GM12878 (cell line): ENCODE data around the gene RAN. TPM values are rescaled to one million over a fixed set of nuclear protein-coding genes. Genes with fewer than 3 reads are reported as not detected.

Experiments used
- BHLHE40 ChIP-seq, 2 experiments: fragments of 450-650 bp in 1 of 2; IDR thresholded peaks; 2 replicates each; pipeline ENCODE4 v1.6.1; 2011 to 2017; ENCODE audit warnings: low read depth in 2 of 2, borderline replicate concordance in 1 of 2, improper control_type of control experiment in 1 of 2, low read length in 1 of 2, mild to moderate bottlenecking in 1 of 2
- CBFB ChIP-seq: IDR thresholded peaks from 2 replicates; pipeline ENCODE4 v1.6.1; 2016; ENCODE audit warnings: antibody characterized with exemption, low read depth
- CBX3 ChIP-seq: fragments of 200-600 bp; sonication (generic); IDR thresholded peaks from 2 replicates; pipeline ENCODE4 v1.6.1; 2016; ENCODE audit warnings: low read depth, borderline replicate concordance
- CHD4 ChIP-seq: fragments of 200-600 bp; sonication (generic); IDR thresholded peaks from 2 replicates; pipeline ENCODE4 v1.6.1; 2016; ENCODE audit warnings: mild to moderate bottlenecking
- CREM ChIP-seq: IDR thresholded peaks from 2 replicates; pipeline ENCODE4 v1.6.1; 2014; ENCODE audit warnings: antibody characterized with exemption, low read depth
- EGR1 ChIP-seq, 2 experiments: IDR thresholded peaks; 1 replicate in 1 of 2; 2 replicates in 1 of 2; pipeline ENCODE4 v1.6.1; 2011 to 2012; ENCODE audit warnings: low read depth in 2 of 2, low read length in 2 of 2, borderline replicate concordance in 1 of 2, mild to moderate bottlenecking in 1 of 2, moderate library complexity in 1 of 2
- EP300 ChIP-seq, 2 experiments: fragments of 150-350 bp in 1 of 2; IDR thresholded peaks; 2 replicates each; pipeline ENCODE4 v1.6.1; 2011 to 2012; ENCODE audit warnings: low read depth in 2 of 2, low read length in 2 of 2, borderline replicate concordance in 1 of 2, improper control_type of control experiment in 1 of 2, inconsistent platforms in 1 of 2; ENCODE audit not compliant: control insufficient read depth in 1 of 2
- ETV6 ChIP-seq, 2 experiments: fragments of 450-650 bp in 1 of 2; IDR thresholded peaks in 1 of 2; conservative IDR thresholded peaks in 1 of 2; 2 replicates each; pipeline ENCODE4 v1.6.1; 2014; ENCODE audit warnings: antibody characterized with exemption in 1 of 2, borderline replicate concordance in 1 of 2, low read depth in 1 of 2, mild to moderate bottlenecking in 1 of 2, moderate library complexity in 1 of 2
- HDAC2 ChIP-seq: fragments of 200-600 bp; sonication (generic); IDR thresholded peaks from 2 replicates; pipeline ENCODE4 v1.6.1; 2017
- MLLT1 ChIP-seq: fragments of 450-650 bp; IDR thresholded peaks from 2 replicates; pipeline ENCODE4 v1.6.1; 2016; ENCODE audit warnings: mild to moderate bottlenecking
- NRF1 ChIP-seq: conservative IDR thresholded peaks from 2 replicates; pipeline ENCODE4 v1.6.1; 2011; ENCODE audit warnings: mild to moderate bottlenecking, low read depth, low read length, improper control_type of control experiment
- PAX8 ChIP-seq: fragments of 450-650 bp; IDR thresholded peaks from 2 replicates; pipeline ENCODE4 v1.6.1; 2017; ENCODE audit warnings: mild to moderate bottlenecking, moderate library complexity
- PML ChIP-seq: IDR thresholded peaks from 2 replicates; pipeline ENCODE4 v1.6.1; 2012; ENCODE audit warnings: low read length, inconsistent platforms
- POLR2A ChIP-seq: IDR thresholded peaks from 2 replicates; pipeline ENCODE4 v1.6.1; 2011; ENCODE audit warnings: low read depth, mild to moderate bottlenecking, low read length
- POLR2AphosphoS5 ChIP-seq: IDR thresholded peaks from 2 replicates; pipeline ENCODE4 v1.6.1; 2011; ENCODE audit warnings: mild to moderate bottlenecking, low read length, inconsistent platforms
- RCOR1 ChIP-seq: conservative IDR thresholded peaks from 2 replicates; pipeline ENCODE4 v1.6.1; 2012; ENCODE audit warnings: low read depth, low read length, improper control_type of control experiment
- RUNX3 ChIP-seq: IDR thresholded peaks from 2 replicates; pipeline ENCODE4 v1.6.1; 2012; ENCODE audit warnings: low read length, inconsistent platforms
- SMAD5 ChIP-seq: IDR thresholded peaks from 2 replicates; pipeline ENCODE4 v1.6.1; 2016; ENCODE audit warnings: antibody characterized with exemption, low read depth
- SREBF1 ChIP-seq: IDR thresholded peaks from 2 replicates; pipeline ENCODE4 v1.6.1; 2012; ENCODE audit warnings: mild to moderate bottlenecking, low read length
- TAF1 ChIP-seq: IDR thresholded peaks from 2 replicates; pipeline ENCODE4 v1.6.1; 2011; ENCODE audit warnings: mild to moderate bottlenecking, low read depth, low read length, borderline replicate concordance
- USF2 ChIP-seq: IDR thresholded peaks from 2 replicates; pipeline ENCODE4 v1.6.1; 2011; ENCODE audit warnings: low read depth, low read length, improper control_type of control experiment, borderline replicate concordance
- ZBTB4 ChIP-seq: fragments of 450-650 bp; formaldehyde crosslinking; IDR thresholded peaks from 2 replicates; pipeline ENCODE4 v1.4.0; 2022; ENCODE audit warnings: mild to moderate bottlenecking, moderate library complexity
- ZNF217 ChIP-seq: fragments of 450-650 bp; IDR thresholded peaks from 2 replicates; pipeline ENCODE4 v1.6.1; 2017; ENCODE audit warnings: antibody characterized with exemption, mild to moderate bottlenecking
- ZNF24 ChIP-seq: fragments of 450-650 bp; IDR thresholded peaks from 2 replicates; pipeline ENCODE4 v1.6.1; 2017; ENCODE audit warnings: antibody characterized with exemption, mild to moderate bottlenecking
- ZNF274 ChIP-seq: IDR thresholded peaks from one replicate; pipeline ENCODE4 v1.8.0; 2011; ENCODE audit not compliant: insufficient read length, insufficient read depth
- ZSCAN29 ChIP-seq: fragments of 450-650 bp; IDR thresholded peaks from 2 replicates; pipeline ENCODE4 v1.6.1; 2017; ENCODE audit warnings: mild to moderate bottlenecking, moderate library complexity
- polyA plus RNA-seq, 11 experiments: library from polyadenylated mRNA; depleted of rRNA in 4 of 11; unstranded in 6 of 11; stranded (reverse) in 5 of 11; fragments of >200 nt; fragmentation: Nextera tagmentation in 4 of 11; fragmentation: Illumina TruSeq in 1 of 11; extraction: Ambion mirVana in 4 of 11; extraction: Trizol in 1 of 11; gene quantifications; 1 replicate in 1 of 11; 2 replicates in 10 of 11; pipeline versions ENCODE4 v1.2.1 to v1.2.3, GENCODE V29; 2011 to 2016; ENCODE audit warnings: inconsistent platforms in 2 of 11, missing spikeins in 2 of 11, low read depth in 1 of 11
- total RNA-seq, 4 experiments: library from RNA; depleted of rRNA in 3 of 4; stranded (reverse); fragments of >200 nt in 3 of 4; fragmentation: Illumina TruSeq in 1 of 4; extraction: Trizol in 1 of 4; gene quantifications; 2 replicates each; pipeline versions ENCODE4 v1.2.1 to v1.2.3, GENCODE V29; 2013 to 2021

RAN gene
- total and polyA plus RNA-seq, 10 of the 15 experiments (the other 5 are each of a cell fraction or from before 2014, with no cell fraction given) = 1,598 to 3,769 (median 2,845) TPM

GRCh38 chr12:130871286-130872178 is at the start of gene RAN (continued):
- TF ChIP-seq EGR1 (IDR thresholded peaks at IDR 0.05; ENCODE audit: borderline replicate concordance in 1 of 2, low read depth in 2 of 2, low read length in 2 of 2) = peak; percentile 84 to 86; a peak in 2 of 3 replicates
- TF ChIP-seq USF2 = peak; percentile 14
- TF ChIP-seq ZNF274 = no peak
- no peak for TF ChIP-seq CBFB
- TF ChIP-seq SMAD5 = peak; percentile 28
- TF ChIP-seq ZBTB4 (CRISPR knock-in tag) = no peak
- peak; percentile 25 to 87; a peak in 1 of 4 replicates for TF ChIP-seq BHLHE40 (IDR thresholded peaks at IDR 0.05; ENCODE audit: borderline replicate concordance in 1 of 2, low read depth in 2 of 2, low read length in 1 of 2)
- no peak for TF ChIP-seq MLLT1
- peak; percentile 48; the same call in 1 of the 2 replicates for TF ChIP-seq TAF1
- peak; percentile 96 for TF ChIP-seq PML
- no peak for TF ChIP-seq HDAC2
- no peak for TF ChIP-seq EP300 (IDR thresholded peaks at IDR 0.05; ENCODE audit: borderline replicate concordance in 1 of 2, control insufficient read depth in 1 of 2, low read depth in 2 of 2, low read length in 2 of 2)
- peak; percentile 91 for TF ChIP-seq POLR2A
- TF ChIP-seq CREM = no peak
- no peak for TF ChIP-seq RCOR1
- no peak for TF ChIP-seq SREBF1
- no peak for TF ChIP-seq ETV6 (conservative IDR thresholded peaks at IDR 0.05 in 1 of 2, IDR thresholded peaks at IDR 0.05 in 1 of 2; ENCODE audit: borderline replicate concordance in 1 of 2, low read depth in 1 of 2)
- no peak for TF ChIP-seq PAX8
- TF ChIP-seq ZSCAN29 = 0 out of 2 replicates have a peak, but pooled peaks have one; percentile 19
- no peak for TF ChIP-seq CHD4
- peak; percentile 59 for TF ChIP-seq NRF1
- TF ChIP-seq ZNF24 = peak; percentile 96
- TF ChIP-seq POLR2AphosphoS5 = peak; percentile 80
- TF ChIP-seq RUNX3 = peak; percentile 48; the same call in 1 of the 2 replicates
- no peak for TF ChIP-seq ZNF217
- TF ChIP-seq CBX3 = no peak
